Measurements from ENCODE around the gene F2R. TPM values are rescaled to one million over a fixed set of nuclear protein-coding genes. Genes with fewer than 3 reads are reported as not detected.

F2R gene
- total and polyA plus RNA-seq, 9 of the 15 experiments (the other 6 are each of a cell fraction or from before 2014, with no cell fraction given): 4.0 to 34.7 (median 15.1) TPM

DNA sequence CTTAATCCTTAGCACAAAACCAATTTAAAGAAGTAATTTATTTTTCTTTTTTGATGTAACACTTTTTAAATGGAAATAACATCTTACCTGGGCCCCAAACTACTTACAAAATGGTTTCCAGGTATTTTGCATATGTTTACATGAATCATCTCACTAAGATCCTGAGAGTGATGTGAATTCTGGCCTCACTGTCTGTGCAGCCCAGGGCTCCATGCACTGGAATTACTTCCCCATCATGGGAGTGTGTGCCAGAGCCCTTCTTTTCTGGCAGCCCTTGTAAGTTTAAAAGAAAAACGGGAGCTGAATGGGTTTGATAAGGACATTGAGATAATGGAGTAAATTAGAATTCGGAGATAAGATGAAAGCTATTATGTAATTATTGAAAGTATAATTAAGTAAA, 12.2 kb upstream of the F2R start:
- H3K4me1 ChIP-seq (replicated peaks in 1 of 2; ENCODE audit: control insufficient read depth in 2 of 2, insufficient read depth in 2 of 2, low read length in 2 of 2): no peaks in the 10 kb centered on the region
- TF ChIP-seq ZNF217 (CRISPR knock-in tag; IDR thresholded peaks at IDR 0.05): no peak
- TF ChIP-seq, protein P1, sequence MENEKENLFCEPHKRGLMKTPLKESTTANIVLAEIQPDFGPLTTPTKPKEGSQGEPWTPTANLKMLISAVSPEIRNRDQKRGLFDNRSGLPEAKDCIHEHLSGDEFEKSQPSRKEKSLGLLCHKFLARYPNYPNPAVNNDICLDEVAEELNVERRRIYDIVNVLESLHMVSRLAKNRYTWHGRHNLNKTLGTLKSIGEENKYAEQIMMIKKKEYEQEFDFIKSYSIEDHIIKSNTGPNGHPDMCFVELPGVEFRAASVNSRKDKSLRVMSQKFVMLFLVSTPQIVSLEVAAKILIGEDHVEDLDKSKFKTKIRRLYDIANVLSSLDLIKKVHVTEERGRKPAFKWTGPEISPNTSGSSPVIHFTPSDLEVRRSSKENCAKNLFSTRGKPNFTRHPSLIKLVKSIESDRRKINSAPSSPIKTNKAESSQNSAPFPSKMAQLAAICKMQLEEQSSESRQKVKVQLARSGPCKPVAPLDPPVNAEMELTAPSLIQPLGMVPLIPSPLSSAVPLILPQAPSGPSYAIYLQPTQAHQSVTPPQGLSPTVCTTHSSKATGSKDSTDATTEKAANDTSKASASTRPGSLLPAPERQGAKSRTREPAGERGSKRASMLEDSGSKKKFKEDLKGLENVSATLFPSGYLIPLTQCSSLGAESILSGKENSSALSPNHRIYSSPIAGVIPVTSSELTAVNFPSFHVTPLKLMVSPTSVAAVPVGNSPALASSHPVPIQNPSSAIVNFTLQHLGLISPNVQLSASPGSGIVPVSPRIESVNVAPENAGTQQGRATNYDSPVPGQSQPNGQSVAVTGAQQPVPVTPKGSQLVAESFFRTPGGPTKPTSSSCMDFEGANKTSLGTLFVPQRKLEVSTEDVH (IDR thresholded peaks at IDR 0.05; ENCODE audit: low read depth, partially characterized antibody): no peak
- TF ChIP-seq ZBTB17 (CRISPR knock-in tag; IDR thresholded peaks at IDR 0.05): no peak
- TF ChIP-seq, protein P2, sequence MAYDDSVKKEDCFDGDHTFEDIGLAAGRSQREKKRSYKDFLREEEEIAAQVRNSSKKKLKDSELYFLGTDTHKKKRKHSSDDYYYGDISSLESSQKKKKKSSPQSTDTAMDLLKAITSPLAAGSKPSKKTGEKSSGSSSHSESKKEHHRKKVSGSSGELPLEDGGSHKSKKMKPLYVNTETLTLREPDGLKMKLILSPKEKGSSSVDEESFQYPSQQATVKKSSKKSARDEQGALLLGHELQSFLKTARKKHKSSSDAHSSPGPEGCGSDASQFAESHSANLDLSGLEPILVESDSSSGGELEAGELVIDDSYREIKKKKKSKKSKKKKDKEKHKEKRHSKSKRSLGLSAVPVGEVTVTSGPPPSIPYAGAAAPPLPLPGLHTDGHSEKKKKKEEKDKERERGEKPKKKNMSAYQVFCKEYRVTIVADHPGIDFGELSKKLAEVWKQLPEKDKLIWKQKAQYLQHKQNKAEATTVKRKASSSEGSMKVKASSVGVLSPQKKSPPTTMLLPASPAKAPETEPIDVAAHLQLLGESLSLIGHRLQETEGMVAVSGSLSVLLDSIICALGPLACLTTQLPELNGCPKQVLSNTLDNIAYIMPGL (CRISPR knock-in tag; IDR thresholded peaks at IDR 0.05): no peak
- TF ChIP-seq COPS2 (conservative IDR thresholded peaks at IDR 0.05): no peak
- no peak for TF ChIP-seq TGIF2 (CRISPR knock-in tag; IDR thresholded peaks at IDR 0.05)
- TF ChIP-seq ZNF282 (CRISPR knock-in tag; IDR thresholded peaks at IDR 0.05): no peak
- no peak for TF ChIP-seq MCM3 (IDR thresholded peaks at IDR 0.05)
- no peak for TF ChIP-seq PRMT5 (CRISPR knock-in tag; IDR thresholded peaks at IDR 0.05)
- TF ChIP-seq SPI1 (IDR thresholded peaks at IDR 0.05; ENCODE audit: borderline replicate concordance, low read depth, low read length): no peak
- TF ChIP-seq GTF2E2 (tag; IDR thresholded peaks at IDR 0.05): no peak
- TF ChIP-seq BRD9 (IDR thresholded peaks at IDR 0.05; ENCODE audit: low read depth, partially characterized antibody): no peak
- TF ChIP-seq, protein P3, sequence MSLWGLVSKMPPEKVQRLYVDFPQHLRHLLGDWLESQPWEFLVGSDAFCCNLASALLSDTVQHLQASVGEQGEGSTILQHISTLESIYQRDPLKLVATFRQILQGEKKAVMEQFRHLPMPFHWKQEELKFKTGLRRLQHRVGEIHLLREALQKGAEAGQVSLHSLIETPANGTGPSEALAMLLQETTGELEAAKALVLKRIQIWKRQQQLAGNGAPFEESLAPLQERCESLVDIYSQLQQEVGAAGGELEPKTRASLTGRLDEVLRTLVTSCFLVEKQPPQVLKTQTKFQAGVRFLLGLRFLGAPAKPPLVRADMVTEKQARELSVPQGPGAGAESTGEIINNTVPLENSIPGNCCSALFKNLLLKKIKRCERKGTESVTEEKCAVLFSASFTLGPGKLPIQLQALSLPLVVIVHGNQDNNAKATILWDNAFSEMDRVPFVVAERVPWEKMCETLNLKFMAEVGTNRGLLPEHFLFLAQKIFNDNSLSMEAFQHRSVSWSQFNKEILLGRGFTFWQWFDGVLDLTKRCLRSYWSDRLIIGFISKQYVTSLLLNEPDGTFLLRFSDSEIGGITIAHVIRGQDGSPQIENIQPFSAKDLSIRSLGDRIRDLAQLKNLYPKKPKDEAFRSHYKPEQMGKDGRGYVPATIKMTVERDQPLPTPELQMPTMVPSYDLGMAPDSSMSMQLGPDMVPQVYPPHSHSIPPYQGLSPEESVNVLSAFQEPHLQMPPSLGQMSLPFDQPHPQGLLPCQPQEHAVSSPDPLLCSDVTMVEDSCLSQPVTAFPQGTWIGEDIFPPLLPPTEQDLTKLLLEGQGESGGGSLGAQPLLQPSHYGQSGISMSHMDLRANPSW (CRISPR knock-in tag; IDR thresholded peaks at IDR 0.05): no peak
- TF ChIP-seq, protein P4, sequence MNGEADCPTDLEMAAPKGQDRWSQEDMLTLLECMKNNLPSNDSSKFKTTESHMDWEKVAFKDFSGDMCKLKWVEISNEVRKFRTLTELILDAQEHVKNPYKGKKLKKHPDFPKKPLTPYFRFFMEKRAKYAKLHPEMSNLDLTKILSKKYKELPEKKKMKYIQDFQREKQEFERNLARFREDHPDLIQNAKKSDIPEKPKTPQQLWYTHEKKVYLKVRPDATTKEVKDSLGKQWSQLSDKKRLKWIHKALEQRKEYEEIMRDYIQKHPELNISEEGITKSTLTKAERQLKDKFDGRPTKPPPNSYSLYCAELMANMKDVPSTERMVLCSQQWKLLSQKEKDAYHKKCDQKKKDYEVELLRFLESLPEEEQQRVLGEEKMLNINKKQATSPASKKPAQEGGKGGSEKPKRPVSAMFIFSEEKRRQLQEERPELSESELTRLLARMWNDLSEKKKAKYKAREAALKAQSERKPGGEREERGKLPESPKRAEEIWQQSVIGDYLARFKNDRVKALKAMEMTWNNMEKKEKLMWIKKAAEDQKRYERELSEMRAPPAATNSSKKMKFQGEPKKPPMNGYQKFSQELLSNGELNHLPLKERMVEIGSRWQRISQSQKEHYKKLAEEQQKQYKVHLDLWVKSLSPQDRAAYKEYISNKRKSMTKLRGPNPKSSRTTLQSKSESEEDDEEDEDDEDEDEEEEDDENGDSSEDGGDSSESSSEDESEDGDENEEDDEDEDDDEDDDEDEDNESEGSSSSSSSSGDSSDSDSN (IDR thresholded peaks at IDR 0.05; ENCODE audit: borderline replicate concordance in 1 of 2, low read depth in 2 of 2, low read length in 2 of 2): no peak
- no peak for TF ChIP-seq MCM7 (IDR thresholded peaks at IDR 0.05)
- in situ Hi-C loops (cut with MboI): no loop called here
- no peaks in the 10 kb centered on the region for H3K27me3 ChIP-seq (ENCODE audit: control insufficient read depth in 2 of 2, insufficient read depth in 2 of 2, low read length in 2 of 2)
- no peaks in the 10 kb centered on the region for H4K20me1 ChIP-seq (replicated peaks; ENCODE audit: control insufficient read depth, insufficient read depth, low read length)
- 25% methylated on average over 2 of the region's 2 CpGs for WGBS (ENCODE audit: insufficient coverage, low coverage, missing lambda C conversion rate)
- ChIA-PET POLR2A (interaction anchor here (0.7 to 3.3 kb wide), 3 partner anchors 11 to 161 kb away, joined by 3 to 12 read pairs (median 4); no protein-coding TSS in a partner anchor), CTCF (ENCODE audit: low intra/inter-chr PET ratio) (no interaction called here)
- no peaks in the 10 kb centered on the region for H3K79me2 ChIP-seq (ENCODE audit: control insufficient read depth, insufficient read depth, low read length)
- intact Hi-C loops (cut with micrococcal nuclease): no loop called here
- ATAC-seq: no peak
- no peak for FAIRE-seq
- H3K36me3 ChIP-seq (ENCODE audit: control insufficient read depth, insufficient read depth, low read length): no peaks in the 10 kb centered on the region; the same call in 2 of the 3 replicates
- H2AFZ ChIP-seq (ENCODE audit: low read depth, low read length): no peak overlapping the region
- H3K4me3 ChIP-seq: no peak overlapping the region
- no peaks in the 10 kb centered on the region for H3K9me1 ChIP-seq (ENCODE audit: control insufficient read depth, insufficient read depth, low read length)
- H3K9ac ChIP-seq (ENCODE audit: insufficient read depth in 1 of 2, low read depth in 2 of 2, low read length in 2 of 2): no peak overlapping the region
- DNase-seq (ENCODE audit: extremely low read depth in 1 of 4, low spot score in 3 of 4): no peak
- no peak overlapping the region for H3K4me2 ChIP-seq (ENCODE audit: insufficient read depth, low read length)
- H3K9me3 ChIP-seq (replicated peaks; ENCODE audit: control insufficient read depth, insufficient read depth, low read depth, low read length): no peaks in the 10 kb centered on the region
- BruUV-seq (replicated peaks): no TSS peak
- H3K27ac ChIP-seq (ENCODE audit: extremely low read depth, low read depth, low read length): no peak overlapping the region
